Thyroid gland (tissue), 4 donors: ENCODE results near the gene MIA. TPM values are rescaled to one million over a fixed set of nuclear protein-coding genes. Genes with fewer than 3 reads are reported as not detected.

ENCODE experiments used
- DNase-seq, 2 donors: peaks; one replicate each; pipeline ENCODE4 v3.0.0-alpha.2; 2019
- H3K27ac ChIP-seq, 3 donors: fragments of 200-600 bp; sonication (generic); 1 replicate in 2 of 3; 2 replicates in 1 of 3; pipeline ENCODE4 v1.5.1; 2016 to 2019; ENCODE audit warnings: mild to moderate bottlenecking in 1 of 3, moderate library complexity in 1 of 3
- H3K27me3 ChIP-seq: fragments of 200-600 bp; sonication (generic); one replicate; pipeline ENCODE4 v1.5.1; 2019
- H3K36me3 ChIP-seq, 2 donors: fragments of 200-600 bp; sonication (generic); one replicate each; pipeline ENCODE4 v1.5.1; 2016 to 2019
- H3K4me1 ChIP-seq, 2 donors: fragments of 200-600 bp; sonication (generic); one replicate each; pipeline ENCODE4 v1.5.1; 2017 to 2019
- H3K4me3 ChIP-seq, 3 donors: fragments of 200-600 bp; sonication (generic); replicated peaks in 1 of 3; 1 replicate in 2 of 3; 2 replicates in 1 of 3; pipeline ENCODE4 v1.5.1; 2016; ENCODE audit warnings: mild to moderate bottlenecking in 1 of 3
- H3K9me3 ChIP-seq: fragments of 200-600 bp; sonication (generic); one replicate; pipeline ENCODE4 v1.5.1; 2017
- POLR2A ChIP-seq, 2 donors: fragments of 450-650 bp; IDR thresholded peaks; one replicate each; pipeline ENCODE4 v1.6.1; 2017; ENCODE audit warnings: antibody characterized with exemption in 2 of 2, mild to moderate bottlenecking in 2 of 2, moderate library complexity in 1 of 2
- WGBS, 2 donors: methylation state at CpG; one replicate each; pipeline ENCODE4 v1.1.5; 2017; 5-methylcytosine and 5-hydroxymethylcytosine counted together
- intact Hi-C: fragments of 100-400 bp; cut with DNase I; formaldehyde crosslinking; loops from one replicate; pipeline ENCODE4 v1.15.1; 2023
- total RNA-seq, 4 donors: library from RNA; depleted of rRNA; stranded (reverse); fragments of >200 nt; gene quantifications; one replicate each; pipeline ENCODE4 v1.2.3, GENCODE V29; 2016
- TF ChIP-seq, protein P1 (sequence below), 6 experiments: fragments of 200-600 bp in 3 of 6; fragments of 450-650 bp in 3 of 6; sonication (generic) in 3 of 6; IDR thresholded peaks; one replicate each; pipeline ENCODE4 v1.5.1; 2016 to 2019; ENCODE audit warnings: antibody characterized with exemption in 6 of 6, mild to moderate bottlenecking in 2 of 6, inconsistent platforms in 1 of 6, moderate library complexity in 1 of 6

The MIA gene
- total RNA-seq, 4 donors from 2014 or later = not detected

GRCh38 chr19:40744554-40745401 lies 30.5 kb upstream of the MIA start:
- Histone ChIP-seq H3K4me3 (no peak overlapping the region), H3K27ac (peak overlapping the region; percentile 52 to 60 (median 57)), H3K4me1 (peaks cover 22 to 24% of the 10 kb centered on the region in 2 donors), H3K27me3 (no peaks in the 10 kb centered on the region), H3K36me3 (peaks cover 7% of the 10 kb centered on the region in 2 donors), H3K9me3 (no peaks in the 10 kb centered on the region)
- peak; percentile 62 to 68 for DNase-seq
- WGBS, 2 donors = 50 to 53% methylated on average over 6 to 11 of the region's 17 CpGs
- no peak for TF ChIP-seq POLR2A (IDR thresholded peaks at IDR 0.05)
- TF ChIP-seq, protein P1, sequence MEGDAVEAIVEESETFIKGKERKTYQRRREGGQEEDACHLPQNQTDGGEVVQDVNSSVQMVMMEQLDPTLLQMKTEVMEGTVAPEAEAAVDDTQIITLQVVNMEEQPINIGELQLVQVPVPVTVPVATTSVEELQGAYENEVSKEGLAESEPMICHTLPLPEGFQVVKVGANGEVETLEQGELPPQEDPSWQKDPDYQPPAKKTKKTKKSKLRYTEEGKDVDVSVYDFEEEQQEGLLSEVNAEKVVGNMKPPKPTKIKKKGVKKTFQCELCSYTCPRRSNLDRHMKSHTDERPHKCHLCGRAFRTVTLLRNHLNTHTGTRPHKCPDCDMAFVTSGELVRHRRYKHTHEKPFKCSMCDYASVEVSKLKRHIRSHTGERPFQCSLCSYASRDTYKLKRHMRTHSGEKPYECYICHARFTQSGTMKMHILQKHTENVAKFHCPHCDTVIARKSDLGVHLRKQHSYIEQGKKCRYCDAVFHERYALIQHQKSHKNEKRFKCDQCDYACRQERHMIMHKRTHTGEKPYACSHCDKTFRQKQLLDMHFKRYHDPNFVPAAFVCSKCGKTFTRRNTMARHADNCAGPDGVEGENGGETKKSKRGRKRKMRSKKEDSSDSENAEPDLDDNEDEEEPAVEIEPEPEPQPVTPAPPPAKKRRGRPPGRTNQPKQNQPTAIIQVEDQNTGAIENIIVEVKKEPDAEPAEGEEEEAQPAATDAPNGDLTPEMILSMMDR (IDR thresholded peaks at IDR 0.05) = peak in 3 of 6 experiments; percentile 15 to 24 (median 21)
- intact Hi-C loops = no loop called here

DNA sequence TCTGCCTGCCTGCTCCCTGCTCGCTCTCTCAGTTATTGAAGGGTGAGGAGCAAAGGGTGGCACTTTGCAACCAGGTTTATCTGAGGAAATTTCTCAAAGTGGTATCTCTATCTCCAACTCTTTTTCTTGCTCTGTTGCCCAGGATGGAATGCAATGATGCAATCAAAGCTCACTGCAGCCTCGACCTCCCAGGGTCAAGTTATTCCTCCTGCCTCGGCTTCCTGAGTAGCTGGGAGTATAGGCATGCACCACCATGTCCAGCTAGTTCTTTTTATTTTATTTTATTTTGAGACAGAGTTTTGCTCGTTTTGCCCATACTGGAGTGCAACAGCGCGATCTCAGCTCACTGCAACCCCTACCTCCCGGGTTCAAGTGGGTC lies 29.9 kb upstream of the MIA start:
- peaks cover under 1 to 3% of the 10 kb centered on the region in 2 donors for H3K36me3 ChIP-seq
- intact Hi-C loops = no loop called here
- DNase-seq = peak in 1 of 2 donors; percentile 42
- no peak for TF ChIP-seq POLR2A (IDR thresholded peaks at IDR 0.05)
- TF ChIP-seq, protein P1 (IDR thresholded peaks at IDR 0.05) = no peak
- H3K4me3 ChIP-seq = no peak overlapping the region
- H3K4me1 ChIP-seq = peaks cover 24 to 25% of the 10 kb centered on the region in 2 donors
- no peaks in the 10 kb centered on the region for H3K9me3 ChIP-seq
- H3K27me3 ChIP-seq = no peaks in the 10 kb centered on the region
- H3K27ac ChIP-seq = peak overlapping the region; percentile 52 to 60 (median 57)
- 64 to 71% methylated on average over 7 of the region's 7 CpGs for WGBS, 2 donors

DNA sequence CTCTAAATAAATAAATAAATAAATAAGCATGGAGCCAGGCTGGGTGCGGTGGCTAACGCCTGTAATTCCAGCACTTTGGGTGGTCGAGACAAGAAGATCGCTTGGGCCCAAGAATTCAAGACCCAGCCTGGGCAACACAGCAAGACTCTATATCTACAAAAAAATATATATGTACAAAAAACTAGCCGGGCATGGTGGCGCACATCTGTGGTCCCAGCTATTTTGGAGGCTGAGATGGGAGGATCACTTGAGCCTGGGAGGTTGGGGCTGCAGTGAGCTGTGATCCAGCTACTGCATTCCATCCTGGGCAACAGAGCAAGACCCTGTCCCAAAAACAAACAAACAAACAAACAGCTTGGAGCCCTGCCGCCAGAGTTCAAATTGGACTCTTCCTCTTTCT lies 27.8 kb upstream of the MIA start:
- 85 to 98% methylated on average over 7 of the region's 7 CpGs for WGBS, 2 donors
- TF ChIP-seq, protein P1 (IDR thresholded peaks at IDR 0.05) = no peak
- no peak for TF ChIP-seq POLR2A (IDR thresholded peaks at IDR 0.05)

DNA sequence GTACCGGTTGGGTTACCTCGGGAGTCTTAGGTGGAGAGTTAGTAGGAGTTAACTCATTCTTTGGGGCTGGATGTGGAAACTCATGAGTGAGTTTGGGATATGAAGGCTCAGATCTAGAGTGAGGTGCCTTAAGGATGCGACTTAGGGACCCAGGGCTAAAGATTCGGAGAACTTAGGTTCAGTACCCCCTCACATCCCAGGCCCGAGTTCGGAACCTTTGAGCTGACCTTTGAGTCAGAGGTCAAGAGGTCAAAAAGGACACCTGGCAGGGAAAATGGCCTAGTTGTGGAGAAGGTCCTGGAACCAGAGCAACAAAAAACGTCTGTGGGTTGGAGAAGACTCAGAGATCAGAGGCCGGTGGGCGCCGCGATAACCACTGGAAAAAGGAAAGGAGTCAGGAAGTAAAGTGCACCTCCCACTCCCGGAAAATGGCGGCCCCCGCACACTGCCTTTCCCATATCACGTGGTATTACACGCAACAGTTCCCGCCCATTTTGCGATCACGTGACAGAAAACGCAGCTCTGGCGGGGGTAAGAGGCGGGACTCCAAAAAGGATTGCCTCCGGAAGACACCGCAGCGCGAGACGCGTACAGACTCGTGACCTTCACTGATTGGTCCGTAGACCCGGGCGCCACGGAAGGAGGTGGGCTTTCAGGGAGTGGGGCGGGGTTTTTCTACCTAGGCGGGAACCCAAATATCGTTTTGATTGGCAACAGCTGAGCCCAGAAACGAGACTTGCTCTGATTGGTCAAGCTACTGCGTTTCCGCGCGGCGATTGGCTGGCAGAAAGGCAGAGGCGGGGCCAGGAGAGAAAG lies 25.1 kb upstream of the MIA start, which contains the start of gene ACTMAP:
Gene ACTMAP (minus strand): TSS at position 420 of the 816 bp plus-strand sequence. CDS start 674 bp downstream, outside the sequence.
- peak within 1 kb of the TSS; percentile 45 to 62 (median 46) for H3K4me3 ChIP-seq
- DNase-seq = peak; percentile 99 to 100
- peaks cover 42 to 45% of the 10 kb centered on the region in 2 donors for H3K4me1 ChIP-seq
- no peaks in the 10 kb centered on the region for H3K27me3 ChIP-seq
- WGBS, 2 donors = 1% methylated on average over 43 of the region's 43 CpGs
- H3K27ac ChIP-seq = peak within 1 kb of the TSS; percentile 78 to 95 (median 86)
- H3K36me3 ChIP-seq = no peaks in the 10 kb centered on the region
- intact Hi-C loops = loop anchor here (5.0 kb wide), 1 partner anchor 52 kb away; no protein-coding TSS in a partner anchor
- no peaks in the 10 kb centered on the region for H3K9me3 ChIP-seq
- peak; percentile 57 to 87 for TF ChIP-seq POLR2A (IDR thresholded peaks at IDR 0.05)
- TF ChIP-seq, protein P1 (IDR thresholded peaks at IDR 0.05) = peak in 2 of 6 experiments; percentile 13 to 20

More for the DNA sequence above, 27.8 kb upstream of the MIA start:
- no peak overlapping the region for H3K4me3 ChIP-seq
- no peaks in the 10 kb centered on the region for H3K9me3 ChIP-seq
- no peaks in the 10 kb centered on the region for H3K36me3 ChIP-seq
- H3K27ac ChIP-seq = no peak overlapping the region
- no peak for DNase-seq
- intact Hi-C loops = no loop called here
- H3K27me3 ChIP-seq = no peaks in the 10 kb centered on the region
- peaks cover 33 to 36% of the 10 kb centered on the region in 2 donors for H3K4me1 ChIP-seq
